Esophagus squamous epithelium (tissue), 4 donors: ENCODE measurements around the gene FAM174C.

ENCODE experiments used
- POLR2A ChIP-seq, 4 donors: fragments of 450-650 bp; IDR thresholded peaks; one replicate each; pipeline ENCODE4 v1.6.1; 2017; ENCODE audit warnings: antibody characterized with exemption in 4 of 4, mild to moderate bottlenecking in 4 of 4, moderate library complexity in 3 of 4
- TF ChIP-seq, protein P1 (sequence below), 6 experiments: fragments of 450-650 bp in 4 of 6; fragments of 200-600 bp in 2 of 6; sonication (generic) in 2 of 6; IDR thresholded peaks; one replicate each; pipeline ENCODE4 v1.5.1; 2016 to 2019; ENCODE audit warnings: antibody characterized with exemption in 6 of 6, mild to moderate bottlenecking in 4 of 6, moderate library complexity in 4 of 6

GRCh38 chr19:1288226-1288612, 12.9 kb downstream of the FAM174C start:
- TF ChIP-seq, protein P1, sequence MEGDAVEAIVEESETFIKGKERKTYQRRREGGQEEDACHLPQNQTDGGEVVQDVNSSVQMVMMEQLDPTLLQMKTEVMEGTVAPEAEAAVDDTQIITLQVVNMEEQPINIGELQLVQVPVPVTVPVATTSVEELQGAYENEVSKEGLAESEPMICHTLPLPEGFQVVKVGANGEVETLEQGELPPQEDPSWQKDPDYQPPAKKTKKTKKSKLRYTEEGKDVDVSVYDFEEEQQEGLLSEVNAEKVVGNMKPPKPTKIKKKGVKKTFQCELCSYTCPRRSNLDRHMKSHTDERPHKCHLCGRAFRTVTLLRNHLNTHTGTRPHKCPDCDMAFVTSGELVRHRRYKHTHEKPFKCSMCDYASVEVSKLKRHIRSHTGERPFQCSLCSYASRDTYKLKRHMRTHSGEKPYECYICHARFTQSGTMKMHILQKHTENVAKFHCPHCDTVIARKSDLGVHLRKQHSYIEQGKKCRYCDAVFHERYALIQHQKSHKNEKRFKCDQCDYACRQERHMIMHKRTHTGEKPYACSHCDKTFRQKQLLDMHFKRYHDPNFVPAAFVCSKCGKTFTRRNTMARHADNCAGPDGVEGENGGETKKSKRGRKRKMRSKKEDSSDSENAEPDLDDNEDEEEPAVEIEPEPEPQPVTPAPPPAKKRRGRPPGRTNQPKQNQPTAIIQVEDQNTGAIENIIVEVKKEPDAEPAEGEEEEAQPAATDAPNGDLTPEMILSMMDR (IDR thresholded peaks at IDR 0.05) = no peak
- no peak for TF ChIP-seq POLR2A (IDR thresholded peaks at IDR 0.05)
